ENCODE measurements around the gene TCF20. TPM values are rescaled to one million over a fixed set of nuclear protein-coding genes. Genes with fewer than 3 reads are reported as not detected.

TCF20 gene
- total RNA-seq, 2 experiments from 2014 or later, result 58.7 to 58.9 TPM

- peaks cover 18% of the 10 kb centered on the region for H3K4me1 Mint-ChIP-seq (ENCODE audit: low read depth)
- intact Hi-C loops (cut with micrococcal nuclease), result no loop called here
These were observed 11.9 kb upstream of the TCF20 start for GRCh38 chr22:42282252-42282942.

GRCh38 chr22:42281706-42282251, 11.3 kb upstream of the TCF20 start:
- Mint-ChIP-seq H3K27me3 (peaks cover 16% of the 10 kb centered on the region), H3K36me3 (ENCODE audit: low read depth) (no peaks in the 10 kb centered on the region), H3K27ac (no peak overlapping the region), H3K9me3 (no peaks in the 10 kb centered on the region), H3K4me1 (ENCODE audit: low read depth) (peaks cover 18% of the 10 kb centered on the region), H3K4me3 (no peak overlapping the region)
- ATAC-seq, result no peak
- CTCF ChIA-PET, result no interaction called here
- TF ChIP-seq, protein P1, sequence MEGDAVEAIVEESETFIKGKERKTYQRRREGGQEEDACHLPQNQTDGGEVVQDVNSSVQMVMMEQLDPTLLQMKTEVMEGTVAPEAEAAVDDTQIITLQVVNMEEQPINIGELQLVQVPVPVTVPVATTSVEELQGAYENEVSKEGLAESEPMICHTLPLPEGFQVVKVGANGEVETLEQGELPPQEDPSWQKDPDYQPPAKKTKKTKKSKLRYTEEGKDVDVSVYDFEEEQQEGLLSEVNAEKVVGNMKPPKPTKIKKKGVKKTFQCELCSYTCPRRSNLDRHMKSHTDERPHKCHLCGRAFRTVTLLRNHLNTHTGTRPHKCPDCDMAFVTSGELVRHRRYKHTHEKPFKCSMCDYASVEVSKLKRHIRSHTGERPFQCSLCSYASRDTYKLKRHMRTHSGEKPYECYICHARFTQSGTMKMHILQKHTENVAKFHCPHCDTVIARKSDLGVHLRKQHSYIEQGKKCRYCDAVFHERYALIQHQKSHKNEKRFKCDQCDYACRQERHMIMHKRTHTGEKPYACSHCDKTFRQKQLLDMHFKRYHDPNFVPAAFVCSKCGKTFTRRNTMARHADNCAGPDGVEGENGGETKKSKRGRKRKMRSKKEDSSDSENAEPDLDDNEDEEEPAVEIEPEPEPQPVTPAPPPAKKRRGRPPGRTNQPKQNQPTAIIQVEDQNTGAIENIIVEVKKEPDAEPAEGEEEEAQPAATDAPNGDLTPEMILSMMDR (IDR thresholded peaks at IDR 0.05), result no peak
- intact Hi-C loops (cut with micrococcal nuclease), result no loop called here
- DNase-seq, result no peak
- POLR2A ChIA-PET, result no interaction called here

More at GRCh38 chr22:42282252-42282942, 11.9 kb upstream of the TCF20 start:
- no peaks in the 10 kb centered on the region for H3K36me3 Mint-ChIP-seq (ENCODE audit: low read depth)
- no peak for ATAC-seq
- peaks cover 16% of the 10 kb centered on the region for H3K27me3 Mint-ChIP-seq
- TF ChIP-seq, protein P1 (IDR thresholded peaks at IDR 0.05), result no peak
- ChIA-PET POLR2A (no interaction called here), CTCF (no interaction called here)
- no peaks in the 10 kb centered on the region for H3K9me3 Mint-ChIP-seq
- no peak overlapping the region for H3K4me3 Mint-ChIP-seq
- no peak overlapping the region for H3K27ac Mint-ChIP-seq
- DNase-seq, result no peak

DNA sequence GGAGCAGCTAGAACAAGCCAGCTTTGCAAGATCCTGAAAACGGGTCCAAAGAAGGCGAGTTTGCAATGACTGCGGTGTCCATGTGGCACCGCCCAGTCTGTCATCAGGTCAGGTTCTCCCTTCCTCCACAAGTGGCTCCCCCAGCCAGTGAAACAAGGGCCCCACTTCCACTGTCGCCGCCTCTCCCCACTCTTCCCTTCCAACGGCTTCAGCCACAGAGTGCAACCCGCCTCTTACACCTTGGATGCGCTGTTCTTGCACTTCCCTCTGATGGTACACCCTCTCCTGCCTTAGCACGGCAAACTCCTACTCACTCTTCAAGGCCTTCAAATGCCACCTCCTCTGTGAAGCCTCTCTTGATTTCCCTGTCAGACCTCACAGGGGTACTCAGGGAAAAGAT, 10.8 kb upstream of the TCF20 start:
- POLR2A ChIA-PET, result interaction anchor here (0.8 to 0.9 kb wide), 2 partner anchors 17 to 333 kb away, joined by 3 to 4 read pairs; partner anchors contain the start of gene POLDIP3
- Mint-ChIP-seq H3K4me3 (no peak overlapping the region), H3K27me3 (peaks cover 16% of the 10 kb centered on the region), H3K4me1 (ENCODE audit: low read depth) (peaks cover 13% of the 10 kb centered on the region), H3K9me3 (no peaks in the 10 kb centered on the region), H3K36me3 (ENCODE audit: low read depth) (no peaks in the 10 kb centered on the region), H3K27ac (no peak overlapping the region)
- DNase-seq (no peak), ATAC-seq (no peak)
- CTCF ChIA-PET, result interaction anchor here (1.3 kb wide), 1 partner anchor 163 kb away, joined by 3 read pairs; no protein-coding TSS in a partner anchor
- TF ChIP-seq, protein P1 (IDR thresholded peaks at IDR 0.05), result no peak
- intact Hi-C loops (cut with micrococcal nuclease), result no loop called here

- TF ChIP-seq, protein P1 (IDR thresholded peaks at IDR 0.05), result no peak
- H3K9me3 Mint-ChIP-seq, result no peaks in the 10 kb centered on the region
- no peak for DNase-seq
- ChIA-PET POLR2A (interaction anchor here (0.8 to 1.0 kb wide), 3 partner anchors 10 to 334 kb away, joined by 3 to 4 read pairs (median 3); partner anchors contain the start of gene POLDIP3), CTCF (interaction anchor here (1.3 kb wide), 1 partner anchor 164 kb away, joined by 3 read pairs; no protein-coding TSS in a partner anchor)
- no peak overlapping the region for H3K27ac Mint-ChIP-seq
- H3K27me3 Mint-ChIP-seq, result peaks cover 16% of the 10 kb centered on the region
- peaks cover 9% of the 10 kb centered on the region for H3K4me1 Mint-ChIP-seq (ENCODE audit: low read depth)
- H3K36me3 Mint-ChIP-seq (ENCODE audit: low read depth), result no peaks in the 10 kb centered on the region
- ATAC-seq, result no peak
- intact Hi-C loops (cut with micrococcal nuclease), result no loop called here
- H3K4me3 Mint-ChIP-seq, result no peak overlapping the region
These were observed 10.4 kb upstream of the TCF20 start for GRCh38 chr22:42280836-42281235.

DNA sequence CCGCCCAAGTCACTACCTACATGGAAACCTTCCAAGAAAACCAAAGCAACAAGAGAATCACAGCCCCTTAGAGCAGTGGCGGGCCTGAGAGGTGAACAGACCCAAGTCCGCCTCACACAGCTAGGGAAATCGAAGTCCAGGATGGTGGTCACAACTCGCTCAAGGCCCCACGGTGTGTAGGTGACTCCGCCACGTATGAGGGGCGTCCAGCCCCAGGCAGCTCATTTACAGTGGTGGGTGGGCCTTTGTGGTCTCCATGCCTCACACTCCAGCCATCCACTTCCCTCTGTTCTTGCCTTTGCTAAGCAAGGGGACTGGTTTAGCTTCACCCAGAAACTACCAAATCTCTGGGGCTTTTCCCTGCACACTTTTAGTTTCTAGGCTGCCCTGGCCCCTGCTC, 9.7 kb upstream of the TCF20 start:
- Mint-ChIP-seq H3K27ac (no peak overlapping the region), H3K27me3 (peaks cover 15% of the 10 kb centered on the region), H3K36me3 (ENCODE audit: low read depth) (no peaks in the 10 kb centered on the region), H3K9me3 (no peaks in the 10 kb centered on the region), H3K4me3 (no peak overlapping the region), H3K4me1 (ENCODE audit: low read depth) (peaks cover 4% of the 10 kb centered on the region)
- no peak for DNase-seq
- POLR2A ChIA-PET, result interaction anchor here (1.0 kb wide), 1 partner anchor 11 kb away, joined by 3 read pairs; no protein-coding TSS in a partner anchor
- CTCF ChIA-PET, result interaction anchor here (1.3 kb wide), 1 partner anchor 164 kb away, joined by 3 read pairs; no protein-coding TSS in a partner anchor
- intact Hi-C loops (cut with micrococcal nuclease), result no loop called here
- TF ChIP-seq, protein P1 (IDR thresholded peaks at IDR 0.05), result no peak
- ATAC-seq, result no peak

Data from activated CD8-positive, alpha-beta T cell treated with anti-CD3 and anti-CD28 coated beads for 36 hours (primary cell).